ENCODE data around the gene SLC47A2.

DNA sequence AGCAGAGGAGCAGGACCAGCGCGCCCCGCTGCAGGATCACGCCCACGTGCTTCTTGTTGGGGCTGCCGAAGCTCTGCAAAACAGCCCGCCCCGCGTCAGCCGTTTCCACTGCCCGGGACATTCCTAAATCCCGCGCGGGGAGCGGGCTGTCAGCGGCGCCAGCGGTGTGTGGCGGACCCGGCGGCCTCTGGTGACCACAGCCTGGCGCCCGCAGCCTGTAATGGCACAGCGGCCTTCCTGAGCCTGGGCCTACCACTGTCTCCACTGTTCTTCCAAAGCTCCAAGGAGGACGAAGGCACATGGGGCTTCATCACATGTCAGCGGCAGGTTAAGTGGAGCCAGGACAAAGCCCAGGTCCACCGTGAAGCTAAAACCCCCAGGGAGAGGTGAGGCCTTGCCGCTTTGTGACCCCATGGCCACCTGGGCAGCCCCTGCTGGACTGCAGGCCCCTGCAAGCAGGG, 2.5 kb downstream of the SLC47A2 start:
- TF ChIP-seq POLR2AphosphoS5 (IDR thresholded peaks at IDR 0.05; ENCODE audit: low read depth, low read length) (no peak), FOXP2 (optimal IDR thresholded peaks at IDR 0.05; ENCODE audit: borderline replicate concordance, extremely low read depth, extremely low read length, insufficient read depth) (no peak), REST (IDR thresholded peaks at IDR 0.05; ENCODE audit: insufficient read depth in 1 of 2, low read depth in 2 of 2, low read length in 2 of 2) (no peak), SIN3A (IDR thresholded peaks at IDR 0.05; ENCODE audit: borderline replicate concordance, insufficient read depth, low read length) (no peak)

All from PFSK-1 (cell line).